ENCODE results near the gene SPOUT1.
"Not testable (repeated sequence)": the region's sequence is repeated elsewhere in the genome, so short reads cannot be mapped to it uniquely, and the experiment has no call there.

DNA sequence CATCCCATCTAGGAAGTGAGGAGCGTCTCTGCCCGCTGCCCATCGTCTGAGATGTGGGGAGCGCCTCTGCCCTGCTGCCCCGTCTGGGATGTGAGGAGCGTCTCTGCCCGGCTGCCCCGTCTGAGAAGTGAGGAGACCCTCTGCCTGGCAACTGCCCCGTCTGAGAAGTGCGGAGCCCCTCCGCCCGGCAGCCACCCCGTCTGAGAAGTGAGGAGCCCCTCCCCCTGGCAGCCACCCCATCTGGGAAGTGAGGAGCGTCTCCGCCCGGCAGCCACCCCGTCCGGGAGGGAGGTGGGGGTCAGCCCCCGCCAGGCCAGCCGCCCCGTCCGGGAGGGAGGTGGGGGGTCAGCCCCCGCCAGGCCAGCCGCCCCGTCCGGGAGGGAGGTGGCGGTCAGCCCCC is 49.5 kb downstream of the SPOUT1 start:
- not testable (repeated sequence) for TF ChIP-seq POLR2AphosphoS5 (IDR thresholded peaks at IDR 0.05; ENCODE audit: low read length); CHD4 (IDR thresholded peaks at IDR 0.05); BCL3 (IDR thresholded peaks at IDR 0.05; ENCODE audit: borderline replicate concordance, insufficient read depth, low read depth, low read length, poor library complexity, severe bottlenecking); EP300 (IDR thresholded peaks at IDR 0.05; ENCODE audit: borderline replicate concordance in 1 of 2, control insufficient read depth in 1 of 2, low read depth in 2 of 2, low read length in 2 of 2); RAD21 (IDR thresholded peaks at IDR 0.05; ENCODE audit: insufficient read depth, low read depth, low read length); POU2F2 (IDR thresholded peaks at IDR 0.05; ENCODE audit: borderline replicate concordance, low read depth, low read length); REST (IDR thresholded peaks at IDR 0.05; ENCODE audit: low read depth, low read length)

All from GM12878 (cell line).